Measurements from ENCODE around the gene SPRY2.

SPRY2 gene

DNA sequence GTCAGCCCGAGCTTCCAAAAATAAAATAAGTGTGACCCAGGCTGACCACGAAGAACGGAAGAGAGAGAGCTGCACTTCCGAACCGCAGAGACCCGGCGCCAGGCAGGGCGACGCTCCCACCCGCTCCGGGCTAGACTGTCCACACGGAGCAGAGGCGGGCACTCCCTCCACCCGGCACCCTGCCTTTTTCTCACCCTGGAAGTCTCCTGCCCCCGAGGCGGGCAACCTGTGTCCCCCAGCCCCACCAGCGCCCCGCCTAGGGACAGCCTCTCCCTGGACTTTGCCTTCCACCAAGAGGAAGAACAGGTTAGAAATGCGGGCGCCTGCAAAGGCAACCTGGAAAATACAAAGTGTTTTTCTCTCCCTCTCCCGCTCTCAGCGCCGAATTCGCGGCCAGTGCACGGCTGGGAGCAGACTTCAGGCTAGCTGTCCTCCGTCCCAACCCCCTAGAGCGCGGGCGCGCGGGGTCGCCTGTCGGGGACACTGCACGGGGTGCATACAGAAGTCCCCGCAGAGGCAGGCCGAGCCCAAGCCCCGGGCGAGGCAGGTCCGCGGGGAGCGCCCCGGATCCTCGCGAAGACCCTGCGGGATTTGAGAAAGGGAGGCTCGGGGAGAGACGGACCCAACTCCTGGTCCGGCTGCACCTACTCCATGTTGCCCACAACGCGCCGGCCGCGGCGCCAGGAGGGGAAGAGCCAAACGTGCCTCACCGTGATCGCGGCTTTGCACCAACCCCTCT is 845 bp downstream of the SPRY2 start:
- no peaks in the 10 kb centered on the region for H3K27me3 Mint-ChIP-seq (ENCODE audit: low read depth)
- H3K4me3 Mint-ChIP-seq = no peak overlapping the region
- peaks cover 15% of the 10 kb centered on the region for H3K36me3 Mint-ChIP-seq (ENCODE audit: low read depth)
- no peaks in the 10 kb centered on the region for H3K9me3 Mint-ChIP-seq
- TF ChIP-seq, protein P1, sequence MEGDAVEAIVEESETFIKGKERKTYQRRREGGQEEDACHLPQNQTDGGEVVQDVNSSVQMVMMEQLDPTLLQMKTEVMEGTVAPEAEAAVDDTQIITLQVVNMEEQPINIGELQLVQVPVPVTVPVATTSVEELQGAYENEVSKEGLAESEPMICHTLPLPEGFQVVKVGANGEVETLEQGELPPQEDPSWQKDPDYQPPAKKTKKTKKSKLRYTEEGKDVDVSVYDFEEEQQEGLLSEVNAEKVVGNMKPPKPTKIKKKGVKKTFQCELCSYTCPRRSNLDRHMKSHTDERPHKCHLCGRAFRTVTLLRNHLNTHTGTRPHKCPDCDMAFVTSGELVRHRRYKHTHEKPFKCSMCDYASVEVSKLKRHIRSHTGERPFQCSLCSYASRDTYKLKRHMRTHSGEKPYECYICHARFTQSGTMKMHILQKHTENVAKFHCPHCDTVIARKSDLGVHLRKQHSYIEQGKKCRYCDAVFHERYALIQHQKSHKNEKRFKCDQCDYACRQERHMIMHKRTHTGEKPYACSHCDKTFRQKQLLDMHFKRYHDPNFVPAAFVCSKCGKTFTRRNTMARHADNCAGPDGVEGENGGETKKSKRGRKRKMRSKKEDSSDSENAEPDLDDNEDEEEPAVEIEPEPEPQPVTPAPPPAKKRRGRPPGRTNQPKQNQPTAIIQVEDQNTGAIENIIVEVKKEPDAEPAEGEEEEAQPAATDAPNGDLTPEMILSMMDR (IDR thresholded peaks at IDR 0.05; ENCODE audit: unreplicated experiment in 3 of 3) = no peak
- no peak overlapping the region for H3K27ac Mint-ChIP-seq
- H3K4me1 Mint-ChIP-seq = peaks cover 34% of the 10 kb centered on the region

DNA sequence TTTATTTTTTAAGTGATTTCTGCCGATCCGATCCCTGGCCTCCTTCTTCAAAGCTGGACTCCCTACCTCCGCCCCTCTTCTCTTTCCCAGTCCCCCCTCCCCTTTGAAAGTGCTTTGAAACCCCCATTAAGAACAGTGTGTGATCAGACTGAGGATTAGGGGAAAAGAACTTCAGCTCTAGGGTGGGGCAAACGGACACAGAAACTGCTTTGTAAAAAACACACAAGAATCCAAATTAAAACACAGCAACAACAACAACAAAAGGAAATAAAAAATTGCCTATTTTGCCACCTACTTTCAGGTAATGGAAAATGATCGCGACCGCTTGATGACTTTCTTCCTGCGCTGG is 1.4 kb downstream of the SPRY2 start:
- Mint-ChIP-seq H3K4me1 (peaks cover 35% of the 10 kb centered on the region), H3K27ac (no peak overlapping the region), H3K9me3 (no peaks in the 10 kb centered on the region), H3K36me3 (ENCODE audit: low read depth) (peaks cover 21% of the 10 kb centered on the region), H3K4me3 (no peak overlapping the region), H3K27me3 (ENCODE audit: low read depth) (no peaks in the 10 kb centered on the region)
- TF ChIP-seq, protein P1 (IDR thresholded peaks at IDR 0.05; ENCODE audit: unreplicated experiment in 3 of 3) = no peak

DNA sequence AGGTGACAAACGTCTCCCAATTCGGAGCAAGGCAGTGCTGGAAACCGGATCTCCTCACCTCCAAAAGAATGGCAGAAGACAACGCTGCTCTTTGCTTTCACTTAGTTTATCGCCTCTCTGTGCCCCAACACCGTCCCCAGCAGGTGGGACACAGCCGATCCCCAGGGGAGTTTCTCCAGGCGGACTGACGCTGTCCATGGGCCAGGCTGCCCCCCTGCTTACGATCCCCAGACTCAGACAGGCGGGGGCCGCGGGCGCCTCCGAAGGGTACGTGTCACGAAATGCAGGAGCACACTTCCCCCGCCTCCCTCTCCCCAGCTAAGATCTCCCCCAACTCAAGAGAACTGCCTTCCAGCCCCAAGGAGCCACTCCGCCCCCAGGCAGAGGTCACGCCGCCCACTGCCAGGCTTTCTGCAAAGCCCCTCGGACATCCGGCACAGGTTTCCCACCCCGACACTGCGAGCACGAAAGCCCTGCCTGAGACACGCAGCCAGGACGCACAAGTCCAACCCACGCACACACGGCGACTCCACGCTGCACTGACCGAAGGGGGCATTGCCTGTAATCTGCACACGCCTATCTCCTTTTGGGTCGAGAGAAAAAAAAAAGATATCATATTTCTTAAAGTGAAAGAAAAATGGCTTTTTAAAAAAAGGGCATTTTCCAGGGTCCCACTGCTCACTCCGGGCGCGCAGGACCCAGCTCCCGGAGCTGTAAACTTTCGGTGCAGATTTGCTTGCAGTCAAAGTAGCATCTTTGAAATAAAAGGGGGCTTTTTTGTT is 2.0 kb downstream of the SPRY2 start:
- TF ChIP-seq, protein P1 (IDR thresholded peaks at IDR 0.05; ENCODE audit: unreplicated experiment in 3 of 3) = peak in 2 of 3 experiments; percentile 12 to 22
- Mint-ChIP-seq H3K9me3 (no peaks in the 10 kb centered on the region), H3K36me3 (ENCODE audit: low read depth) (peaks cover 26% of the 10 kb centered on the region)

DNA sequence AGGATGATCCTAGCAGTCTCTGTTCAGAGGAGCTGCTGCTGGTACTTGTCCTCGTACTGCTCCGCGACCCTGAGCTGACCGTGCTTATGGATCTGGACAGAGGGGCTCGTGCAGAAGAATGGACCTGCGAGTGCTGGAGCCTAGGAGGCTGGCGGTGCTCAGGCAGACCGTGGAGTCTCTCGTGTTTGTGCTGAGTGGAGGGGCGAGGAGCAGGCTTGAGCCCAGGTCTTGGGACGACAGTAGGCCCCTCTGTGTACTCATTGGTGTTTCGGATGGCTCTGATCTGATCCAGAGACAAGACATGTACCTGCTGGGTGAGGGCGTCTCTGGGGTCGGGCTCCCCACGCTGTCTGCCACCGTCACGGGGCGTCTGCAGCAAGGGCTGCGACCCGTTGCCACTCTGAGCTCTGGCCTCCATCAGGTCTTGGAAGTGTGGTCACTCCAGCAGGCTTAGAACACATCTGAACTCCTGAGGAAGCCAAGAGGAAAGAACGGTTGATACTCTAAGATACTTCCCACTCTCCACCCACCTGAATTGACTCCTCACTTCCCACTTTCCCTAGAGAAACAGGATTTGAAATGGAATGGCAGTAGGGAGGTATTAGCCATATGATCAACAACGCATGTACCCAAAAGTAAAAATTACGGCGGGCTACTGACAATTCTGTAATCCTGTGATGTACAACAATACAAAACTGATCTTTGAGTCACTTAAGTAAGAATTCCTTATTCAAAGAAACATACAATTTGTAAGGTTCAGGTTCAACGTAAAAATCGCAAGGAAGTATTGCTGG is 3.4 kb downstream of the SPRY2 start:
- H3K36me3 Mint-ChIP-seq (ENCODE audit: low read depth) = peaks cover 31% of the 10 kb centered on the region
- H3K4me1 Mint-ChIP-seq = peaks cover 23% of the 10 kb centered on the region
- H3K27ac Mint-ChIP-seq = no peak overlapping the region
- no peaks in the 10 kb centered on the region for H3K9me3 Mint-ChIP-seq
- TF ChIP-seq, protein P1 (IDR thresholded peaks at IDR 0.05; ENCODE audit: unreplicated experiment in 3 of 3) = no peak
- H3K27me3 Mint-ChIP-seq (ENCODE audit: low read depth) = no peaks in the 10 kb centered on the region
- no peak overlapping the region for H3K4me3 Mint-ChIP-seq

More for the DNA sequence above, 2.0 kb downstream of the SPRY2 start:
- Mint-ChIP-seq H3K4me3 (no peak overlapping the region), H3K4me1 (peaks cover 33% of the 10 kb centered on the region), H3K27ac (no peak overlapping the region), H3K27me3 (ENCODE audit: low read depth) (no peaks in the 10 kb centered on the region)

DNA sequence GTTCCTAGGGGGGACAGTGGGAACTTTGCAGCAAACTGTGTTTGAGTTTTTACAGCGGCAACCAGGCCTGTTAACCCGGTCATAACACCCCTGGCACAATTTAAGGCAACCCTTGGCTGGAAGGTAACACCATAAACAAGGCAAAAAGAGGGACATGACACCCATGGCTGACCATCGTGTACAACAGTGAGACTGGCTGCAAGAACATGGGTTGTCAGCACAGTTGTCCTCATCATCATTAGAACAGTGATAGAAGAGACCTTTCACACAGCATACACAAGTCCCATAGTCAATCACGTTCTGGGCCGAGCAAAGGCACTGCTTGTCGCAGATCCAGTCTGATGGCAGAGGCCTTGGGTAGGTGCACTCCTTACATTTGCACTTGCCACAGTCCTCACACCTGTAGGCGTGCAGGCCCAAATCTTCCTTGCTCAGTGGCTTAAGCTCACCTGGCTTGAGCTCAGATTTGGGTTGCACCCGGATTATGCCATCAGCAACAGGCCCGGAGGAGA is 4.1 kb downstream of the SPRY2 start:
- Mint-ChIP-seq H3K36me3 (ENCODE audit: low read depth) (peaks cover 38% of the 10 kb centered on the region), H3K4me3 (no peak overlapping the region), H3K4me1 (peaks cover 27% of the 10 kb centered on the region)

More for the DNA sequence above, 4.1 kb downstream of the SPRY2 start:
- Mint-ChIP-seq H3K27me3 (ENCODE audit: low read depth) (no peaks in the 10 kb centered on the region), H3K27ac (peak overlapping the region in 2 of 3 experiments; percentile 20 to 55), H3K9me3 (no peaks in the 10 kb centered on the region)
- TF ChIP-seq, protein P1 (IDR thresholded peaks at IDR 0.05; ENCODE audit: unreplicated experiment in 3 of 3) = no peak
